ENCODE data around the gene RSAD2. TPM values are rescaled to one million over a fixed set of nuclear protein-coding genes. Genes with fewer than 3 reads are reported as not detected.

The RSAD2 gene
- polyA plus RNA-seq, 1 donor (not counting 4 experiments of a cell fraction or from before 2014, with no cell fraction given): 1.7 TPM

DNA sequence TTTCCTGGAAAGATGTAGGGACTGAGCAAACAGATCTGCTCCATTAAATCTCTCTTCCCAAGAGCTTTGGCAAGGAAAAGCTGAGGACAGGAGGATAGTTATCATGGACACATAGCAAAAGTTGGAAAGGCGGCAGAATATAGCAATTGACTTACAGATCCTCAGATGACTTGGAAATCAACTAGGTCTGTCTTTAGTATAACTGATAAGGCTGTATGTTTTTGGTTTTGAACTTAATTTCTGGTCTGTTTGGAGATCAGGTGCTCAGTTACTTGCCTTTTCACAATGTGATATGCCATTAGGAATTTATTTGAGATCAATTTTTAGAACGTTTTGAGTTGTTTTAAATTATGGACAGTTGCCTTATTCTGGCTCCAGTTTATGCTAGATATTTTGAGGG is 8.0 kb downstream of the RSAD2 start:
- no peaks in the 10 kb centered on the region for H4K20me1 ChIP-seq (ENCODE audit: control insufficient read depth, extremely low read depth, insufficient read depth, low read length)
- no peak overlapping the region for H3K4me2 ChIP-seq (ENCODE audit: control insufficient read depth, extremely low read depth, insufficient read depth, low read depth, low read length)
- no peak overlapping the region for H2AFZ ChIP-seq (ENCODE audit: control insufficient read depth, low read length)
- H3K4me3 ChIP-seq (ENCODE audit: control insufficient read depth in 2 of 3, extremely low read depth in 1 of 3, insufficient read depth in 2 of 3, low read depth in 1 of 3, low read length in 3 of 3): no peak overlapping the region
- H3K27ac ChIP-seq (ENCODE audit: control insufficient read depth, insufficient read depth, low read length): no peak overlapping the region
- H3K79me2 ChIP-seq (ENCODE audit: control insufficient read depth, insufficient read depth, low read length): no peaks in the 10 kb centered on the region
- no peaks in the 10 kb centered on the region for H3K4me1 ChIP-seq (ENCODE audit: control insufficient read depth, extremely low read depth, insufficient read depth, low read length)
- H3K9me3 ChIP-seq (ENCODE audit: control insufficient read depth, low read depth, low read length): no peaks in the 10 kb centered on the region
- dilution Hi-C loops (cut with MboI; ENCODE audit: extremely low pct_ligation_motif_present, low sequenced_read_pairs): no loop called here
- no peaks in the 10 kb centered on the region for H3K36me3 ChIP-seq (ENCODE audit: control insufficient read depth in 2 of 2, extremely low read depth in 1 of 2, insufficient read depth in 2 of 2, low read length in 2 of 2)
- H3K9ac ChIP-seq (ENCODE audit: control insufficient read depth, extremely low read depth, insufficient read depth, low read length): no peak overlapping the region
- DNase-seq (ENCODE audit: low read depth, low spot score): no peak
- H3K9me1 ChIP-seq (ENCODE audit: control insufficient read depth, extremely low read depth, insufficient read depth, low read length): no peaks in the 10 kb centered on the region
- no peaks in the 10 kb centered on the region for H3K27me3 ChIP-seq (ENCODE audit: control insufficient read depth, extremely low read depth, insufficient read depth, low read length)
- no peak for TF ChIP-seq EZH2 (IDR thresholded peaks at IDR 0.05; ENCODE audit: low read length)
- TF ChIP-seq, protein P1, sequence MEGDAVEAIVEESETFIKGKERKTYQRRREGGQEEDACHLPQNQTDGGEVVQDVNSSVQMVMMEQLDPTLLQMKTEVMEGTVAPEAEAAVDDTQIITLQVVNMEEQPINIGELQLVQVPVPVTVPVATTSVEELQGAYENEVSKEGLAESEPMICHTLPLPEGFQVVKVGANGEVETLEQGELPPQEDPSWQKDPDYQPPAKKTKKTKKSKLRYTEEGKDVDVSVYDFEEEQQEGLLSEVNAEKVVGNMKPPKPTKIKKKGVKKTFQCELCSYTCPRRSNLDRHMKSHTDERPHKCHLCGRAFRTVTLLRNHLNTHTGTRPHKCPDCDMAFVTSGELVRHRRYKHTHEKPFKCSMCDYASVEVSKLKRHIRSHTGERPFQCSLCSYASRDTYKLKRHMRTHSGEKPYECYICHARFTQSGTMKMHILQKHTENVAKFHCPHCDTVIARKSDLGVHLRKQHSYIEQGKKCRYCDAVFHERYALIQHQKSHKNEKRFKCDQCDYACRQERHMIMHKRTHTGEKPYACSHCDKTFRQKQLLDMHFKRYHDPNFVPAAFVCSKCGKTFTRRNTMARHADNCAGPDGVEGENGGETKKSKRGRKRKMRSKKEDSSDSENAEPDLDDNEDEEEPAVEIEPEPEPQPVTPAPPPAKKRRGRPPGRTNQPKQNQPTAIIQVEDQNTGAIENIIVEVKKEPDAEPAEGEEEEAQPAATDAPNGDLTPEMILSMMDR (optimal IDR thresholded peaks at IDR 0.05 in 1 of 3, IDR thresholded peaks at IDR 0.05 in 1 of 3, conservative IDR thresholded peaks at IDR 0.05 in 1 of 3; ENCODE audit: extremely low read depth in 1 of 3, insufficient read depth in 2 of 3, low read length in 3 of 3): no peak
- no peak for FAIRE-seq

DNA sequence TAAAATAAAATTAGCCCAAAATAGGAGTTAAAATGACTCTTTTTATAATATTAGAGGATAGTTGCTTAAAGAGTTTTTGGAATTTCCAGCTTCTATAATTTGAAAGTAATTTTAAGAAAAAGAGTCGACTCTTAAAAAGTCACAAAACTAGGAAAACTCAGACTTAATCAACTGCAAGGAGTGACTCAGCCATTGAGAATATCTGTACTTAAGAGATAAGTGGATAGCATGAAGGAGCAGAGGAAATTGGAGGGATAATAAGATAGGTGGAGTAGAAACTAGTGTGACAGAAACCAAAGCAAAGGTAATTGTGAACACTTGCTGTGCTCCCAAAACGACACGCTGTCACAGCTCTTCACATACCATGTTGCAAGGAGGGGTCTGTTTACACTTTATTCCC is 8.4 kb downstream of the RSAD2 start:
- no peak overlapping the region for H3K27ac ChIP-seq (ENCODE audit: control insufficient read depth, insufficient read depth, low read length)

More for the DNA sequence above, 8.4 kb downstream of the RSAD2 start:
- H3K9ac ChIP-seq (ENCODE audit: control insufficient read depth, extremely low read depth, insufficient read depth, low read length): no peak overlapping the region
- dilution Hi-C loops (cut with MboI; ENCODE audit: extremely low pct_ligation_motif_present, low sequenced_read_pairs): no loop called here
- DNase-seq (ENCODE audit: low read depth, low spot score) (no peak), FAIRE-seq (no peak)
- H3K9me1 ChIP-seq (ENCODE audit: control insufficient read depth, extremely low read depth, insufficient read depth, low read length): no peaks in the 10 kb centered on the region
- TF ChIP-seq, protein P1 (optimal IDR thresholded peaks at IDR 0.05 in 1 of 3, IDR thresholded peaks at IDR 0.05 in 1 of 3, conservative IDR thresholded peaks at IDR 0.05 in 1 of 3; ENCODE audit: extremely low read depth in 1 of 3, insufficient read depth in 2 of 3, low read length in 3 of 3): no peak
- TF ChIP-seq EZH2 (IDR thresholded peaks at IDR 0.05; ENCODE audit: low read length): no peak
- no peak overlapping the region for H3K4me2 ChIP-seq (ENCODE audit: control insufficient read depth, extremely low read depth, insufficient read depth, low read depth, low read length)
- H3K36me3 ChIP-seq (ENCODE audit: control insufficient read depth in 2 of 2, extremely low read depth in 1 of 2, insufficient read depth in 2 of 2, low read length in 2 of 2): no peaks in the 10 kb centered on the region
- H3K79me2 ChIP-seq (ENCODE audit: control insufficient read depth, insufficient read depth, low read length): no peaks in the 10 kb centered on the region
- H4K20me1 ChIP-seq (ENCODE audit: control insufficient read depth, extremely low read depth, insufficient read depth, low read length): no peaks in the 10 kb centered on the region
- H3K9me3 ChIP-seq (ENCODE audit: control insufficient read depth, low read depth, low read length): no peaks in the 10 kb centered on the region
- H3K27me3 ChIP-seq (ENCODE audit: control insufficient read depth, extremely low read depth, insufficient read depth, low read length): no peaks in the 10 kb centered on the region
- H3K4me3 ChIP-seq (ENCODE audit: control insufficient read depth in 2 of 3, extremely low read depth in 1 of 3, insufficient read depth in 2 of 3, low read depth in 1 of 3, low read length in 3 of 3): no peak overlapping the region
- no peaks in the 10 kb centered on the region for H3K4me1 ChIP-seq (ENCODE audit: control insufficient read depth, extremely low read depth, insufficient read depth, low read length)
- no peak overlapping the region for H2AFZ ChIP-seq (ENCODE audit: control insufficient read depth, low read length)

Measured in keratinocyte (primary cell).